HG02981 (cell line): ENCODE measurements around the gene SMG6.

Source experiments
- ATAC-seq: cut with Tn5 transposase; IDR thresholded peaks from one replicate; pipeline ENCODE4 v1.9.1; 2021; ENCODE audit warnings: mild to moderate bottlenecking, moderate library complexity; ENCODE audit not compliant: unreplicated experiment

The SMG6 gene

GRCh38 chr17:2034157-2034556 lies 269.4 kb downstream of the SMG6 start:
- no peak for ATAC-seq

GRCh38 chr17:2033153-2033552 lies 270.4 kb downstream of the SMG6 start:
- ATAC-seq: no peak

- ATAC-seq: no peak
Observed at GRCh38 chr17:2030779-2031163, 272.8 kb downstream of the SMG6 start.

GRCh38 chr17:2029911-2030778 lies 273.4 kb downstream of the SMG6 start, which contains the start of gene DPH1:
DPH1 (plus strand) TSS chr17:2030153; CDS start chr17:2030170, 17 bp downstream.
- peak; percentile 71 for ATAC-seq

- no peak for ATAC-seq
Observed at GRCh38 chr17:2028737-2029136, 274.8 kb downstream of the SMG6 start.

- no peak for ATAC-seq
Observed at GRCh38 chr17:2028234-2028614, 275.4 kb downstream of the SMG6 start.

GRCh38 chr17:2027528-2028233 lies 275.9 kb downstream of the SMG6 start:
- ATAC-seq: no peak

- ATAC-seq: no peak
Observed at GRCh38 chr17:2025622-2026309, 277.8 kb downstream of the SMG6 start.

- no peak for ATAC-seq
Observed at GRCh38 chr17:2025220-2025621, 278.4 kb downstream of the SMG6 start, which contains the start of gene RTN4RL1. RTN4RL1 (minus strand) TSS chr17:2025334; CDS start chr17:2024865, 469 bp downstream.

GRCh38 chr17:2024572-2025219 lies 278.9 kb downstream of the SMG6 start:
- no peak for ATAC-seq

GRCh38 chr17:2023692-2024571 lies 279.7 kb downstream of the SMG6 start:
- ATAC-seq: no peak

GRCh38 chr17:2023256-2023655 lies 280.3 kb downstream of the SMG6 start:
- ATAC-seq: no peak

GRCh38 chr17:2022647-2023240 lies 280.8 kb downstream of the SMG6 start:
- no peak for ATAC-seq

- ATAC-seq: no peak
Observed at GRCh38 chr17:2020721-2021120, 282.9 kb downstream of the SMG6 start.

GRCh38 chr17:2019723-2020122 lies 283.9 kb downstream of the SMG6 start:
- ATAC-seq: no peak

GRCh38 chr17:2018716-2019510 lies 284.7 kb downstream of the SMG6 start:
- no peak for ATAC-seq

GRCh38 chr17:2017274-2017941 lies 286.2 kb downstream of the SMG6 start:
- no peak for ATAC-seq

GRCh38 chr17:2016494-2016893 lies 287.1 kb downstream of the SMG6 start:
- no peak for ATAC-seq
